Measurements from ENCODE around the gene SYT14.

DNA sequence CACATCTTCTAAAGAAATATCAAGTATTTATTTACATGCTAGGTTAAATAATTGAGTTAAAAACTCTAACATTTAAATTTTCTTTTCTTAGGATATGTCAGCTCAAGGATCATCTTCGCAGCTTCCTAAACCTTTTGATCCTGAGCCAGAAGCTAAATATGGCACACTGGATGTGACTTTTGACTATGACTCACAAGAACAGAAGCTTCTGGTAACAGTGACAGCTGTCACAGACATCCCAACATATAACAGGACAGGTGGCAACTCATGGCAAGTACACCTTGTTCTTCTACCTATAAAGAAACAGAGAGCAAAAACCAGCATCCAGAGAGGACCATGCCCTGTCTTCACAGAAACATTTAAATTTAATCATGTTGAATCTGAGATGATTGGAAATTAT lies 161.9 kb downstream of the SYT14 start:
- TF ChIP-seq, protein P1, sequence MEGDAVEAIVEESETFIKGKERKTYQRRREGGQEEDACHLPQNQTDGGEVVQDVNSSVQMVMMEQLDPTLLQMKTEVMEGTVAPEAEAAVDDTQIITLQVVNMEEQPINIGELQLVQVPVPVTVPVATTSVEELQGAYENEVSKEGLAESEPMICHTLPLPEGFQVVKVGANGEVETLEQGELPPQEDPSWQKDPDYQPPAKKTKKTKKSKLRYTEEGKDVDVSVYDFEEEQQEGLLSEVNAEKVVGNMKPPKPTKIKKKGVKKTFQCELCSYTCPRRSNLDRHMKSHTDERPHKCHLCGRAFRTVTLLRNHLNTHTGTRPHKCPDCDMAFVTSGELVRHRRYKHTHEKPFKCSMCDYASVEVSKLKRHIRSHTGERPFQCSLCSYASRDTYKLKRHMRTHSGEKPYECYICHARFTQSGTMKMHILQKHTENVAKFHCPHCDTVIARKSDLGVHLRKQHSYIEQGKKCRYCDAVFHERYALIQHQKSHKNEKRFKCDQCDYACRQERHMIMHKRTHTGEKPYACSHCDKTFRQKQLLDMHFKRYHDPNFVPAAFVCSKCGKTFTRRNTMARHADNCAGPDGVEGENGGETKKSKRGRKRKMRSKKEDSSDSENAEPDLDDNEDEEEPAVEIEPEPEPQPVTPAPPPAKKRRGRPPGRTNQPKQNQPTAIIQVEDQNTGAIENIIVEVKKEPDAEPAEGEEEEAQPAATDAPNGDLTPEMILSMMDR (IDR thresholded peaks at IDR 0.05), result no peak
- TF ChIP-seq POLR2A (IDR thresholded peaks at IDR 0.05), result no peak
